Stimulated activated effector memory CD8-positive, alpha-beta T cell treated with anti-CD3 and anti-CD28 coated beads, Interleukin-12 subunit alpha, Interleukin-12 subunit beta, amount 100 ng/mL, for 72 hours (primary cell): ENCODE results near the gene TLL2.

Experiments used
- ATAC-seq: fragments of 150-1000 bp; cut with Tn5 transposase; 2 replicates; pipeline ENCODE4 v1.10.0; 2021
- DNase-seq, 2 donors: peaks; one replicate each; pipeline ENCODE4 v3.0.0; 2021 to 2022; ENCODE audit warnings: low spot score in 2 of 2
- H3K27ac Mint-ChIP-seq: one replicate; pipeline ENCODE4 v1.8.0; 2022; ENCODE audit warnings: mild to moderate bottlenecking, mixed read lengths
- H3K36me3 Mint-ChIP-seq: one replicate; pipeline ENCODE4 v1.8.0; 2022; ENCODE audit warnings: mild to moderate bottlenecking, mixed read lengths
- H3K4me1 Mint-ChIP-seq: one replicate; pipeline ENCODE4 v1.8.0; 2022; ENCODE audit warnings: mixed read lengths
- H3K4me3 Mint-ChIP-seq: one replicate; pipeline ENCODE4 v1.8.0; 2022; ENCODE audit warnings: mild to moderate bottlenecking, mixed read lengths
- H3K9me3 Mint-ChIP-seq: one replicate; pipeline ENCODE4 v1.8.0; 2022; ENCODE audit warnings: mixed read lengths

The TLL2 gene

GRCh38 chr10:96334616-96335526, 178.9 kb downstream of the TLL2 start:
- Mint-ChIP-seq H3K9me3 (no peaks in the 10 kb centered on the region), H3K36me3 (peaks cover 5% of the 10 kb centered on the region), H3K27ac (no peak overlapping the region), H3K4me1 (no peaks in the 10 kb centered on the region), H3K4me3 (no peak overlapping the region)
- no peak for DNase-seq
- no peak for ATAC-seq

DNA sequence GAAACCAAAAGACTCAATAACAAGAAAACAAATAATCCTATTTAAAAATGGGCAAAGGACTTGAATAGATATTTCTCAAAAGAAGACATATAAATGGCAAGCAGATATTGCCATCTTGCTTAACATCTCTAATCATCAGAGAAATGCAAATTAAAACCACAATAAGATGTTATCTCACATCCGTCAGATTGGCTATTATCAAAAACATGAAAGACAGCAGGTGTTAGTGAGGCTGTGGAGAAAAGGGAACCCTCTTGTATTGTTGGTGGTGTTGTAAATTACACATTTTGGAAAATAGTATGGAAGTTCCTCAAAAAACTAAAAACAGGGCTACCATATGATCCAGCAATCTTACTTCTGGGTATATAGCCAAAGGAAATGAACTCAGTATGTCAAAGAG, 180.6 kb downstream of the TLL2 start:
- ATAC-seq (no peak), DNase-seq (no peak)
- H3K4me1 Mint-ChIP-seq = no peaks in the 10 kb centered on the region
- H3K4me3 Mint-ChIP-seq = no peak overlapping the region
- no peak overlapping the region for H3K27ac Mint-ChIP-seq
- no peaks in the 10 kb centered on the region for H3K9me3 Mint-ChIP-seq
- H3K36me3 Mint-ChIP-seq = peaks cover 5% of the 10 kb centered on the region

DNA sequence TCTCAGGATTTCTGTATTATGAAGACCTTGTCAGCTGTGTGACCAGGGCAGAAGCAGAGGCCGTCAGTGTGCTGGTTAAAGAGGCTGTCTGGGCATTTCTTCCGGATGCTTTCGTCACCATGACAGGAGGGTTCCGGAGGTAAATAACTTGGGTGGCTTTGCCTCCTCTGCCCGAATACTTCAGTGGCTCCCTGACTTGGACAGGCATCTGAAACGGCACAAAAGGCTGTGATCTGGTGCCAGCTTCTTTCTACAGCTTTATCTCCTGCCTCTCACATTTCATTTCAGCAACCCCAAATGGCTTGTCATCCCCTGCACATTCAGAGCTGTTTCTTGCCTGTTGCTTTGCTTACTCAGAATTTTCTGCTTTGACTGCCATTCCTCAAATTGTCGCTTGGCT, 186.3 kb downstream of the TLL2 start:
- no peaks in the 10 kb centered on the region for H3K36me3 Mint-ChIP-seq
- ATAC-seq = no peak
- no peak overlapping the region for H3K27ac Mint-ChIP-seq
- H3K4me3 Mint-ChIP-seq = no peak overlapping the region
- H3K4me1 Mint-ChIP-seq = no peaks in the 10 kb centered on the region
- no peaks in the 10 kb centered on the region for H3K9me3 Mint-ChIP-seq
- DNase-seq = no peak

DNA sequence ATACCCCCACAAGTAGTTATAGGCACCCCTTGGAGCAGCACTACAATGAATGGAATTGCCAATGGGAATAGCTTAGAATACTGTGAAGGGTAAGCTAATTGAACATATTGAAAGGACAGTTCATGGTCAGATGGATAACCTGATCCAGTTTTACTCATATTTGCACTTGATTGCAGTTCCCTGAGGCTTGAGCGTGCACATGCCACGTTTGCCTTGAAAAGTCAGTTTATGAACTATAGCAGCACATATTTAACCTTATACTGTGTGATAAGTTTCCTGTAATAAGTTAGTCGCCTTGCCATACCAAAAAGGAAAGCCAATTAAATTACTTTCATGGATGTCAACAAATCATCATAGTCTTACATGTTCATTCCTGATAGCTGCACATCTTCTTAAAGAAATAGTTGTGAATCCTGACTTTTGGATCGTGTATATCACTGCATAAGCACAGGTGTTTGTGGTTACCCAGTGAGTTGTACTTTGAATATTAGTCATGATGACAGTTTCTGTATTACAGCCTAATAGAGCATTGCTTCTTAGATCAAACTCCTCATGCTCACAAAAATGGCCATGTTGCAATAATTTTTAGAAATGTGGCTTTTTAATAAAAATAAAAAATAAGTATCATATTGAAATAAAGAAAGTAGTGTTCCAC, 187.9 kb downstream of the TLL2 start:
- ATAC-seq (peak; percentile 83), DNase-seq (no peak)
- H3K4me3 Mint-ChIP-seq = no peak overlapping the region
- no peaks in the 10 kb centered on the region for H3K9me3 Mint-ChIP-seq
- no peaks in the 10 kb centered on the region for H3K4me1 Mint-ChIP-seq
- H3K27ac Mint-ChIP-seq = no peak overlapping the region
- H3K36me3 Mint-ChIP-seq = no peaks in the 10 kb centered on the region

GRCh38 chr10:96324447-96324846, 189.3 kb downstream of the TLL2 start:
- H3K36me3 Mint-ChIP-seq = no peaks in the 10 kb centered on the region
- no peaks in the 10 kb centered on the region for H3K9me3 Mint-ChIP-seq
- H3K27ac Mint-ChIP-seq = no peak overlapping the region
- no peaks in the 10 kb centered on the region for H3K4me1 Mint-ChIP-seq
- ATAC-seq (no peak), DNase-seq (no peak)
- H3K4me3 Mint-ChIP-seq = no peak overlapping the region

DNA sequence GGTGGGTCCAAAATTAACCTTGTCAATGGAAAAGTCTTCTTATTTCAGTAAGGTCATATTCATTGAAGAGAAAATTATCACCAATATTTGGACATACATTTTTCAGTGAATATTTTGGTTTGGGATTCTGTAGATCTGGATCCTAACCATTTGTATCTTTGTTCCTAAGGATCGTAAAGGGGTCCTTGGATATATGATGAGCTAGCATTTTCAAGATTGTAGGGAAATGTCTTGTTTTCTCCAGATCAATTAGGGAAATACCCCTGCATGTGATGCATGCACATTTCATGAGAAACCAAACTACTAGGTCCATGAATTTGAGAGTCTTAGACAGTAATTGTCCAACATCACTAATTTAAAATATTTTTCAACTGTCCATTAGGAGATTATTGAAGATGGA, 191.5 kb downstream of the TLL2 start:
- no peaks in the 10 kb centered on the region for H3K36me3 Mint-ChIP-seq
- H3K27ac Mint-ChIP-seq = no peak overlapping the region
- DNase-seq = no peak
- no peaks in the 10 kb centered on the region for H3K4me1 Mint-ChIP-seq
- H3K9me3 Mint-ChIP-seq = no peaks in the 10 kb centered on the region
- no peak overlapping the region for H3K4me3 Mint-ChIP-seq
- no peak for ATAC-seq

DNA sequence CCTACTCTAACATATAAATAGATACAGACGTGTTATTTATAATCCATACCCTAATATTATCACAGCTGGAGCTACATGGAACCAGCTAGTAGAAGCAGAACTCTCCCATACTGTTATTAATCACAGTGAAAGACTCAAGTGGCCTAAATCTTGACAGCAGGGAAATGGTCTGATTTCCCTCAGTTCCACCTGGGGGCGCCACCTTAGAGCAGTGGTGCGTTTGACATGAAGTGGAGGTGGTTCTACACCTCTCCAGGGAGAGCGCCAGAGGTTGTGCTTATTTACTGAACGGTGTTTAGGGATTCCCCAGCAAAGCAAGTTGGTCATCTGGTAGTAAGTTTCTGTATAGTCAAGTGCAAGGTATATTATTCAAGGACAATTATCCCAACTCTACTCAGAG, 191.9 kb downstream of the TLL2 start:
- no peak for ATAC-seq
- Mint-ChIP-seq H3K4me3 (no peak overlapping the region), H3K9me3 (no peaks in the 10 kb centered on the region), H3K4me1 (no peaks in the 10 kb centered on the region), H3K27ac (no peak overlapping the region), H3K36me3 (no peaks in the 10 kb centered on the region)
- DNase-seq = no peak

GRCh38 chr10:96319754-96320474, 193.8 kb downstream of the TLL2 start:
- H3K36me3 Mint-ChIP-seq = no peaks in the 10 kb centered on the region
- H3K4me3 Mint-ChIP-seq = no peak overlapping the region
- H3K27ac Mint-ChIP-seq = no peak overlapping the region
- ATAC-seq (peak; percentile 37), DNase-seq (no peak)
- H3K9me3 Mint-ChIP-seq = no peaks in the 10 kb centered on the region
- no peaks in the 10 kb centered on the region for H3K4me1 Mint-ChIP-seq

DNA sequence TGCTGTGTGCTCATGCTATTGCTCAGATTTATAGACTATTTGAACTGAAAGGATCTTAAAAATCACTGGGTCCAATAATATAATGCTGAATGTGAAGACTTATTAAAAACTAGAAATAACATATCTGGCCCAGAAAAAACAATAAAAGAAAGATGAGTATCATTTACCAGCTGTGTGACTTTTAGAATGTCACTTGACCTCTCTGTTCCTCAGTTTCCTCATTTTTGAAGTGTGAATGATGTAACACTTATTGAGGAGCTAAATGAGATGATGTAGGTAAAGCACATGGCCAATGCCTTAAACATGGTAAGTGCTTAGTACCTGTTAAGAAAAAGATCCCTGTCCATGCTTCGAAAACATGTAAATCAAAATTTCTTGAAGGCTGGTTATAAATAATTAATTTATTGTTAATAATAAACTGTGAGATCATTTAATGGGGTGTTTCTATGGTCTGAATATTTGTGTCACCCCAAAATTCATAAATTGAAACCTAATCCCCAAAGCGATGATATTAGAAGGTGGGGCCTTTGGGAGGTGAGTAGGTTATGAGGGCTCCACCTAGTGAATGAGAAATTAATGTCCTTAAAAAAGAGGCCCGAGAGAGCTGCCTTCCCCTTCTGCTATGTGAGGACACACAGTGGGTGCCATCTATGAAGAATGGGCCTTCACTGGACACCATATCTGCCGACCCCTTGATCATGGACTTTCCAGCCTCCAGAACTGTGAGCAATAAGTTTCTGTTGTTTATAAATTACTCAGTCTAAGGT, 196.5 kb downstream of the TLL2 start:
- ATAC-seq (no peak), DNase-seq (no peak)
- Mint-ChIP-seq H3K27ac (no peak overlapping the region), H3K4me1 (no peaks in the 10 kb centered on the region), H3K36me3 (no peaks in the 10 kb centered on the region), H3K9me3 (no peaks in the 10 kb centered on the region), H3K4me3 (no peak overlapping the region)
